Transverse colon (tissue), 3 donors: ENCODE results near the gene RABGEF1.

ENCODE experiments used
- CTCF ChIP-seq, 5 experiments: fragments of 200-600 bp in 3 of 5; fragments of 450-650 bp in 2 of 5; sonication (generic) in 3 of 5; IDR thresholded peaks; 1 replicate in 2 of 5; 2 replicates in 3 of 5; pipeline ENCODE4 v1.5.1; 2016 to 2017; ENCODE audit warnings: antibody characterized with exemption in 5 of 5, inconsistent platforms in 3 of 5, mild to moderate bottlenecking in 2 of 5, moderate library complexity in 1 of 5
- EP300 ChIP-seq: sonication (generic); formaldehyde crosslinking; IDR thresholded peaks from one replicate; pipeline ENCODE4 v1.6.1; 2017; ENCODE audit warnings: antibody characterized with exemption, low read depth
- POLR2A ChIP-seq: fragments of 450-650 bp; IDR thresholded peaks from one replicate; pipeline ENCODE4 v1.6.1; 2016; ENCODE audit warnings: antibody characterized with exemption, mild to moderate bottlenecking, moderate library complexity

- TF ChIP-seq CTCF (IDR thresholded peaks at IDR 0.05) (no peak), EP300 (no peak), POLR2A (no peak)
Measured at GRCh38 chr7:66804001-66804400, 63.5 kb downstream of the RABGEF1 start.
